Nephron progenitor cell (in vitro differentiated cells): ENCODE measurements around the gene ANKRD18A.
A peak's percentile ranks its signal among the peaks of the same experiment; 100 is the strongest.
"Not testable (repeated sequence)": the region's sequence is repeated elsewhere in the genome, so short reads cannot be mapped to it uniquely, and the experiment has no call there.

Experiments
- DNase-seq: peaks from one replicate; pipeline ENCODE4 v3.0.0; 2021
- H3K27ac Mint-ChIP-seq: 2 replicates; pipeline ENCODE4 v1.8.0; 2021; ENCODE audit warnings: mild to moderate bottlenecking, moderate library complexity, mixed read lengths
- H3K27me3 Mint-ChIP-seq: 2 replicates; pipeline ENCODE4 v1.8.0; 2021; ENCODE audit warnings: mild to moderate bottlenecking, low read depth, mixed read lengths; ENCODE audit not compliant: poor library complexity
- H3K36me3 Mint-ChIP-seq: 2 replicates; pipeline ENCODE4 v1.8.0; 2021; ENCODE audit warnings: low read depth, mixed read lengths
- H3K4me1 Mint-ChIP-seq: 2 replicates; pipeline ENCODE4 v1.8.0; 2021; ENCODE audit warnings: mixed read lengths
- H3K4me3 Mint-ChIP-seq: 2 replicates; pipeline ENCODE4 v1.8.0; 2021; ENCODE audit warnings: mild to moderate bottlenecking, moderate library complexity, mixed read lengths
- H3K9me3 Mint-ChIP-seq: 2 replicates; pipeline ENCODE4 v1.8.0; 2021; ENCODE audit warnings: mild to moderate bottlenecking, moderate library complexity, mixed read lengths
- TF ChIP-seq, protein P1 (sequence below): fragments of 200-600 bp; sonication (generic); IDR thresholded peaks from 2 replicates; pipeline ENCODE4 v1.5.0; 2021; ENCODE audit warnings: antibody characterized with exemption

The ANKRD18A gene

DNA sequence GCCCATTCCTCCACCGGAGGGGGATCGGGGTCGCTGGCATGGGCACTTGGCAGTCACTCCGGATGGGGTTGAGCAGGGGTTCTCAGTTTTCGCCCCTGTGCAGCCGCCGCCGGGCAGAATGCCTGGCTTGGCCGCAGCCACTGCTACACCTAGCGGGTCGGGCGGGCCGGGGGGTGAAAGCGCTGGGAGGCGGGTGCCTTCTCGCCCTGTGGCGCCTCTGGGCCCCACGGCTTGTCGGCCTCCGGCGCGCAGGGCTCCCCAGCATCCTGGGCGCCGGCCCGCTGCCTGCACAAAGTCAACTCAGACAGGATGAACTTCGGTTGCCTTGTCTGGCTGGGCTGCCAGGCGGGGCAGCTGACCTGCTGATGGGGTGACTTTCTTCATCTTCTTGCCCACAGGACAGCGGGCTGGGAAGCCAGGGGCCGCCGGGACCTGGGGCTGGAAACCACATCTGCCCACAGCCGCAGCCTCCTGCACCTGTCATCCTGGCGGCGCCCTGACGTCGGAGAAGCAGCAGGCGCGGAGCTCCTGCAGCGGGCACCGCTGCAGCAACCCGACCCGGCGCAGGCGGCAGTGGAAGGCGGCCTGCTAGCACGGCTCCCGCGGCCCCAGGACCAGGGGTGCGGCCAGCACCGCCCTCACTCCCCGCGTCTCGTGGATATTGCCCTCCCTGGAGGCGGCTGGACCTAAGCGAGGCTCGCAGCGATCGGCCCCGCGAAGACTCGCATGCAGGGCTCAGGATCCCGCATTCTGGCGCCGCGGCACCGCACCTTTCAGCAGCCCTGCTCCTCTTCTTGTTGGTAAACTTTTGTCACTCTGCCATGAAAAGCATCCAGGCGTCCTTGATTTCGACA lies 1.3 kb upstream of the ANKRD18A start:
- DNase-seq = peak; percentile 61
- TF ChIP-seq, protein P1, sequence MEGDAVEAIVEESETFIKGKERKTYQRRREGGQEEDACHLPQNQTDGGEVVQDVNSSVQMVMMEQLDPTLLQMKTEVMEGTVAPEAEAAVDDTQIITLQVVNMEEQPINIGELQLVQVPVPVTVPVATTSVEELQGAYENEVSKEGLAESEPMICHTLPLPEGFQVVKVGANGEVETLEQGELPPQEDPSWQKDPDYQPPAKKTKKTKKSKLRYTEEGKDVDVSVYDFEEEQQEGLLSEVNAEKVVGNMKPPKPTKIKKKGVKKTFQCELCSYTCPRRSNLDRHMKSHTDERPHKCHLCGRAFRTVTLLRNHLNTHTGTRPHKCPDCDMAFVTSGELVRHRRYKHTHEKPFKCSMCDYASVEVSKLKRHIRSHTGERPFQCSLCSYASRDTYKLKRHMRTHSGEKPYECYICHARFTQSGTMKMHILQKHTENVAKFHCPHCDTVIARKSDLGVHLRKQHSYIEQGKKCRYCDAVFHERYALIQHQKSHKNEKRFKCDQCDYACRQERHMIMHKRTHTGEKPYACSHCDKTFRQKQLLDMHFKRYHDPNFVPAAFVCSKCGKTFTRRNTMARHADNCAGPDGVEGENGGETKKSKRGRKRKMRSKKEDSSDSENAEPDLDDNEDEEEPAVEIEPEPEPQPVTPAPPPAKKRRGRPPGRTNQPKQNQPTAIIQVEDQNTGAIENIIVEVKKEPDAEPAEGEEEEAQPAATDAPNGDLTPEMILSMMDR = no peak
- Mint-ChIP-seq H3K4me1 (peaks cover 9% of the 10 kb centered on the region), H3K36me3 (peaks cover 12% of the 10 kb centered on the region), H3K4me3 (peak overlapping the region; percentile 88), H3K27me3 (peaks cover 84% of the 10 kb centered on the region), H3K27ac (no peak overlapping the region), H3K9me3 (peaks cover 37% of the 10 kb centered on the region)

GRCh38 chr9:38619556-38620447 lies 594 bp downstream of the ANKRD18A start:
- peaks cover 75% of the 10 kb centered on the region for H3K27me3 Mint-ChIP-seq

GRCh38 chr9:38598029-38598745 lies 22.2 kb downstream of the ANKRD18A start:
- not testable (repeated sequence) for H3K4me3 Mint-ChIP-seq, H3K27me3 Mint-ChIP-seq, H3K27ac Mint-ChIP-seq, H3K4me1 Mint-ChIP-seq, H3K36me3 Mint-ChIP-seq, DNase-seq, H3K9me3 Mint-ChIP-seq

More at GRCh38 chr9:38619556-38620447, 594 bp downstream of the ANKRD18A start:
- H3K9me3 Mint-ChIP-seq = peaks cover 18% of the 10 kb centered on the region
- DNase-seq = peak; percentile 51
- no peak overlapping the region for H3K27ac Mint-ChIP-seq
- H3K4me1 Mint-ChIP-seq = peaks cover 9% of the 10 kb centered on the region
- peaks cover 8% of the 10 kb centered on the region for H3K36me3 Mint-ChIP-seq
- peak overlapping the region; percentile 88 for H3K4me3 Mint-ChIP-seq
- TF ChIP-seq, protein P1 = no peak

- not testable (repeated sequence) for H3K27me3 Mint-ChIP-seq, H3K27ac Mint-ChIP-seq, H3K9me3 Mint-ChIP-seq, H3K4me3 Mint-ChIP-seq, H3K4me1 Mint-ChIP-seq, DNase-seq, H3K36me3 Mint-ChIP-seq
Observed at GRCh38 chr9:38595117-38595516, 25.3 kb downstream of the ANKRD18A start.

- H3K27ac Mint-ChIP-seq, H3K9me3 Mint-ChIP-seq: not testable (repeated sequence)
Observed at GRCh38 chr9:38591346-38592063, 28.9 kb downstream of the ANKRD18A start.

DNA sequence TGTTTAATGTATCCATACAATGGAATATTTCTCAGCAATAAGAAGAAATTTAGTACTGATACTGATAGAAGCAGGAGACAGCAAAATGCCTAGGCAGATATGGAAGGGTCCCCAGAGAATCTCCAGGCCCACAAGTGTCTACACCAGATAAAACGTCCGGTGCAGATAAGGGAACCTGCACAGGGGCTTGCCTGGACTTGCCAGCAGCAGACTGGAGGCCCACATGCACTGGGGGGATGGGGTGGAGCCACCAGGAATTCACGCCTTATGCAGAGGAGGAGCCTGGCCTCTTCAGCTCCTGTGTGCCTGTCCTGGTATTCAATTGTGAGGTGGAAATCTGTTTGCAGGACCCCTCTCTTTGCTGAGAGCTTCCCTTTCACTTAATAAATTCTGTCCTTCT lies 36.6 kb downstream of the ANKRD18A start:
- H3K27ac Mint-ChIP-seq, H3K4me1 Mint-ChIP-seq, H3K27me3 Mint-ChIP-seq, DNase-seq, H3K36me3 Mint-ChIP-seq, H3K4me3 Mint-ChIP-seq, H3K9me3 Mint-ChIP-seq: not testable (repeated sequence)

More at GRCh38 chr9:38591346-38592063, 28.9 kb downstream of the ANKRD18A start:
- not testable (repeated sequence) for H3K27me3 Mint-ChIP-seq, H3K36me3 Mint-ChIP-seq, DNase-seq, H3K4me1 Mint-ChIP-seq, H3K4me3 Mint-ChIP-seq

- H3K4me3 Mint-ChIP-seq, H3K27ac Mint-ChIP-seq, H3K36me3 Mint-ChIP-seq, H3K27me3 Mint-ChIP-seq, H3K9me3 Mint-ChIP-seq, H3K4me1 Mint-ChIP-seq, DNase-seq: not testable (repeated sequence)
Observed at GRCh38 chr9:38580112-38580511, 40.3 kb downstream of the ANKRD18A start.

DNA sequence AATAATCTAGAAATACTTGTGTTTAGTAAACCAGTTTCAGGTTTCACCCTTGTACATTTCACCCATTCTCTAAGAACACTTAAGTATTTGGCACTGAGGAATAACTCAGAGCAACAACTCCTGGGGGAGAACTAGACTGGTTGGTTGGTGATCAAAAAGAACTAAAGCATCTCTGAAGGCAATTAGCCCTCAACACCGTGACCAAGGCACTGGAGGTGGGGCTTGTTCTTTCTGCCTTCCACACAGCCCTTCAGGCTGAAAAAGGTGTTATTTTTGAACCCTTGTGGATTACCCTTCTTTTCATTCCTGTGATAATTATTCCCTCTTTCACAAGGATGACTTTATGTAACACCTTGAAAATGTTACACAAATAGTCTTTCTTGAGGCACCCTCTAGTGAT lies 44.2 kb downstream of the ANKRD18A start:
- not testable (repeated sequence) for H3K4me1 Mint-ChIP-seq, H3K27me3 Mint-ChIP-seq, H3K4me3 Mint-ChIP-seq, DNase-seq, H3K9me3 Mint-ChIP-seq, H3K36me3 Mint-ChIP-seq
- H3K27ac Mint-ChIP-seq = peak overlapping the region; percentile 37

GRCh38 chr9:38566048-38566447 lies 54.3 kb downstream of the ANKRD18A start:
- H3K9me3 Mint-ChIP-seq, DNase-seq, H3K4me1 Mint-ChIP-seq, H3K4me3 Mint-ChIP-seq, H3K27me3 Mint-ChIP-seq, H3K27ac Mint-ChIP-seq, H3K36me3 Mint-ChIP-seq: not testable (repeated sequence)

DNA sequence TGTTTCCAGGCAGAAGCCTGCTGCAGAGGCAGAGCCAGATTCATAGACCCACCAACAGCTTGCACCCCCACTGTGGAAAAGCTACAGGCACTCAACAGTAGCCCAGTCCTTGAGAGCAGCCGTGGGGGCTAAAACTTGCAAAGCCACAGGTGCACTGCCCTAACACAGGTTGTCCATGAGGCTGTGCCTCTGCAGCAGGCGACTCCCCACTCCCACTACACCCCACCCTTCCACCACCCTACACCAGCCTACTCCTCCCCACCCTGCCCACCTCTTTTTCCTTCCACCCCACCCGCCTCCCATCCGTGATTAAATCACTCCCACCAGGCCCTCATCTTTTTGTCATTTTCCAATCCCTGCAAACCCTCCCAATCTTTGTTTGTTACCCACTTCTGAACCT lies 55.2 kb downstream of the ANKRD18A start:
- not testable (repeated sequence) for H3K9me3 Mint-ChIP-seq, DNase-seq, H3K4me3 Mint-ChIP-seq, H3K27ac Mint-ChIP-seq, H3K36me3 Mint-ChIP-seq, H3K27me3 Mint-ChIP-seq, H3K4me1 Mint-ChIP-seq

- not testable (repeated sequence) for DNase-seq, H3K27me3 Mint-ChIP-seq, H3K4me3 Mint-ChIP-seq, H3K4me1 Mint-ChIP-seq, H3K36me3 Mint-ChIP-seq, H3K27ac Mint-ChIP-seq, H3K9me3 Mint-ChIP-seq
Observed at GRCh38 chr9:38563911-38564310, 56.5 kb downstream of the ANKRD18A start.
